GM12874 (cell line): ENCODE data around the gene HLA-A.

Experiments used
- CTCF ChIP-seq: IDR thresholded peaks from 2 replicates; pipeline ENCODE4 v1.5.1; 2011; ENCODE audit warnings: low read depth, mild to moderate bottlenecking, control low read depth, low read length, moderate library complexity; ENCODE audit not compliant: insufficient read depth

HLA-A gene

GRCh38 chr6:29955783-29956182, 13.5 kb downstream of the HLA-A start:
- TF ChIP-seq CTCF: no peak

GRCh38 chr6:29956518-29956917, 14.2 kb downstream of the HLA-A start:
- no peak for TF ChIP-seq CTCF

GRCh38 chr6:29958046-29958445, 15.7 kb downstream of the HLA-A start:
- TF ChIP-seq CTCF: no peak

- TF ChIP-seq CTCF: no peak
Observed at GRCh38 chr6:29958921-29959320, 16.6 kb downstream of the HLA-A start.

- no peak for TF ChIP-seq CTCF
Observed at GRCh38 chr6:29959467-29959866, 17.1 kb downstream of the HLA-A start.

- TF ChIP-seq CTCF: no peak
Observed at GRCh38 chr6:29961966-29962365, 19.6 kb downstream of the HLA-A start.

GRCh38 chr6:29964518-29964886, 22.2 kb downstream of the HLA-A start:
- no peak for TF ChIP-seq CTCF
